ENCODE results near the gene TSC22D3.

The TSC22D3 gene

DNA sequence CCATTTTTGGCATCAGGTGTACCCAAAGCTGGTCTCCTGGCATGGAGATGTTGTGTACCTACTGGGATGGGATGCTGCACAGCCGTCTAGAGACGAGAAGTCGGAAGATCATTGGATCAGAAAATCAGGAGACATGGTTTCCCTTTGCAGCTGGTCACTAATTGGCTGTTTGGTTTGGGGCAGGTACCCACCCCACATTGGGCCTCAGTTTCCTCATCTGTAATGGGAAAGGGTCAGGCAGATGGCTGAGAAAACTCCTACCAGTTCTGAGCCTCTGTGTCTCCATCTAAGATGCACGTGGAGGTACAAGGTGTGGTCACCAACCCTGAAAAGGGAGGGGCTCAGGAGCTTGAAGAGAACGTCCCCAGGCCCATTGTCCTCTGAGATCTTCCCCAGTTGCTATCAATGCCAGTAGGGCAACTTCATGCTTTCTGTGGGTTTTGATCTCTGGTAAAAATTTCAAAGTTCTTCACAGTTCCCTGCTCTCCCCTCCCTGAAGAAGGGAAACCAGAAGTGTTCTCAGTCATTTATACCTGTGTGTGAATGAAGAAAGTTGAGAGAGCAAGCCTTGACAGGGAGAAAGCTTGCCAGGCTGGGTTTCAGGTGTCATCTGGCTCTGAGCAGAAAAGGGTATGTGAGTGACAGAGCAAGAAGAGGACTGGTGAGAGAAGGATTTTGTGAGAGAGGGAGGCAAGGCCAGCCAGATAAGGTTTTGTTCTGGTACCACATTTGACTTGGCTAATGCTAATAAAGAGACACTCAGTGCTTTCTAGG, 15.1 kb downstream of the TSC22D3 start:
- no peak for DNase-seq (ENCODE audit: low read depth)
- TF ChIP-seq, protein P1, sequence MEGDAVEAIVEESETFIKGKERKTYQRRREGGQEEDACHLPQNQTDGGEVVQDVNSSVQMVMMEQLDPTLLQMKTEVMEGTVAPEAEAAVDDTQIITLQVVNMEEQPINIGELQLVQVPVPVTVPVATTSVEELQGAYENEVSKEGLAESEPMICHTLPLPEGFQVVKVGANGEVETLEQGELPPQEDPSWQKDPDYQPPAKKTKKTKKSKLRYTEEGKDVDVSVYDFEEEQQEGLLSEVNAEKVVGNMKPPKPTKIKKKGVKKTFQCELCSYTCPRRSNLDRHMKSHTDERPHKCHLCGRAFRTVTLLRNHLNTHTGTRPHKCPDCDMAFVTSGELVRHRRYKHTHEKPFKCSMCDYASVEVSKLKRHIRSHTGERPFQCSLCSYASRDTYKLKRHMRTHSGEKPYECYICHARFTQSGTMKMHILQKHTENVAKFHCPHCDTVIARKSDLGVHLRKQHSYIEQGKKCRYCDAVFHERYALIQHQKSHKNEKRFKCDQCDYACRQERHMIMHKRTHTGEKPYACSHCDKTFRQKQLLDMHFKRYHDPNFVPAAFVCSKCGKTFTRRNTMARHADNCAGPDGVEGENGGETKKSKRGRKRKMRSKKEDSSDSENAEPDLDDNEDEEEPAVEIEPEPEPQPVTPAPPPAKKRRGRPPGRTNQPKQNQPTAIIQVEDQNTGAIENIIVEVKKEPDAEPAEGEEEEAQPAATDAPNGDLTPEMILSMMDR (conservative IDR thresholded peaks at IDR 0.05; ENCODE audit: control insufficient read depth, insufficient read depth, low read depth, low read length), result no peak
- no peak overlapping the region for H3K4me3 ChIP-seq (ENCODE audit: control insufficient read depth, low read depth, low read length)

DNA sequence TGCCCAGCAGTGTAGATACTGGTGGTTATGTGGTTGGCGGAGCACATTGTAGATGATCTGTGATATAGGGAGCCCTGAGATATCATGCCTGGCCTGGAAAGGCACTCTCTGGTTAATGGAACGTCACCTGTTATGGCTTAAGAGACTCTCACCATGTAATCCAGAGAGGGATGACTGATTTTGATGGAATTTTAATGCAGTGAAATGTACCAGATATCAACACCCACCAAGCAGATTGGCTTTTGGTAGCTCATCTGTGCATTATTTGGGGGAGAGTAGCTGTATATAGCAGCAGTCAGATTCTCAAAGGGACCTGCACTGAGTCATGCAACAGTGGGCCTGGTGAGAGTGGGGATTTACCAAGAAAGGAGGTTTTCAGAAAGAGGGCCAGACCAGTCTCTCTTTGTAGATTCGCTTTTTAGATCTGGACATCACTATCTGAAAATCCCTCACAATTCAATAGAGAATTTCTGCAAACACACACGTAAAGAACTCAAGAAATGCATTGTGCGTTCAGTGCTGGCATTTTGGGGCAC, 17.3 kb downstream of the TSC22D3 start:
- H3K4me3 ChIP-seq (ENCODE audit: control insufficient read depth, low read depth, low read length), result no peak overlapping the region
- no peak for DNase-seq (ENCODE audit: low read depth)
- TF ChIP-seq, protein P1 (conservative IDR thresholded peaks at IDR 0.05; ENCODE audit: control insufficient read depth, insufficient read depth, low read depth, low read length), result no peak

DNA sequence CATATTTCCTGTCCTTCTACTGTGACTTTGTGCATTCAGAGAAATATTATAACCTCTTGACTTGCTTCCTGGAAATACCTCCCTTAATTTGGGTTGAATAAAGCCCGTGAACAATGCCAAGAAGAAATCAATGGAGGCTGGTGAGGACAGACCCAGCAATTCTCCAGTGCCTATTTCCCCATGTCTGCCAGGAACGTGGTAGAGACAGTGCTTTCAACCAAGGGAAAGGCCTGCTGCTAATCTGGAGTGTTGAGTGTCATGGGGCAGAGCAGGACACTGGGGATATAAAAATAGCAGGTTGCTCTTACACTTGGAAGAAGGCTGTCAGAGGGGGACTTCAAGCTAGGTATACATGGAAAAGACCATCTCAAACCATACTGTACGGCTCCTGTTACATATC, 19.9 kb downstream of the TSC22D3 start:
- H3K4me3 ChIP-seq (ENCODE audit: control insufficient read depth, low read depth, low read length), result no peak overlapping the region
- TF ChIP-seq, protein P1 (conservative IDR thresholded peaks at IDR 0.05; ENCODE audit: control insufficient read depth, insufficient read depth, low read depth, low read length), result no peak
- DNase-seq (ENCODE audit: low read depth), result no peak

DNA sequence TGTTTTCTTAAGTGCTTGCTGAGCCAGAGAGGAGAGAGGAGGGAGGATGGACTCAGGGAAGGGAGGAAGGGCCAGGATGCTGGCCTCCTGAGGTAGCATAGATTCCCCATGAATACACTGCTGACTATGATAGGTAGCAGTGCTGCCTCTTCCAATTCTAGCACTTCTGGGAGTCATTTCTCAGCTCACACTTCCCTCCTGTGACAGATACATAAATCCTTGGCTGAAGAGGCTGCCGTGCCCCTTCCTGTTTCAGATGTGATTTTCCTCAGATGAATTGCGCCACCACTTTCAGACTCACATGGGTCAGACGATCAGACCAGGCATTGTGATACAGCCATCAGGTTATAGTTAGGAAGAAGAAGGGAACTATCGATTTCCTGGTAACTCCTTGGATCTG, 22.4 kb downstream of the TSC22D3 start:
- DNase-seq (ENCODE audit: low read depth), result peak; percentile 18
- TF ChIP-seq, protein P1 (conservative IDR thresholded peaks at IDR 0.05; ENCODE audit: control insufficient read depth, insufficient read depth, low read depth, low read length), result no peak

DNA sequence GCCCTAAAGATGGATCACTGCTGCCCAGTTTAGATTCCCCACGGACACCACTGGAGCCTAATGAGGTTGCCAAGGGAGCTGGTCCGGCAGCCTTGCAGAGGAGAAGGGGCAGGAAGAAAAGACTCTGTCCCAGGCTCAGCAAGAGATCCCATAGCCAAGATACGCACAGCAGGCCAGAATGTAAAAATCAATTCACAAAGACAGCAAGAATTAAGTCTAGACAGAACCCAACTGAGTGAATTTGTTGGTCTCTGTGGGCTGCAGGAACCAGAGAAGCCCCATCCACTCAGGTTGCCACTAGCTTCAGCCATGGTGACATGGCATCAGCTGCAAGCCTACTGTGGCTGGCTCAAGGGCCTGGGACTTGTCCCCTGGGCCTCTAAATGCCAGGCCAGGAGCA, 22.9 kb downstream of the TSC22D3 start:
- DNase-seq (ENCODE audit: low read depth), result no peak
- TF ChIP-seq, protein P1 (conservative IDR thresholded peaks at IDR 0.05; ENCODE audit: control insufficient read depth, insufficient read depth, low read depth, low read length), result no peak

More for the DNA sequence above, 22.4 kb downstream of the TSC22D3 start:
- H3K4me3 ChIP-seq (ENCODE audit: control insufficient read depth, low read depth, low read length), result no peak overlapping the region

DNA sequence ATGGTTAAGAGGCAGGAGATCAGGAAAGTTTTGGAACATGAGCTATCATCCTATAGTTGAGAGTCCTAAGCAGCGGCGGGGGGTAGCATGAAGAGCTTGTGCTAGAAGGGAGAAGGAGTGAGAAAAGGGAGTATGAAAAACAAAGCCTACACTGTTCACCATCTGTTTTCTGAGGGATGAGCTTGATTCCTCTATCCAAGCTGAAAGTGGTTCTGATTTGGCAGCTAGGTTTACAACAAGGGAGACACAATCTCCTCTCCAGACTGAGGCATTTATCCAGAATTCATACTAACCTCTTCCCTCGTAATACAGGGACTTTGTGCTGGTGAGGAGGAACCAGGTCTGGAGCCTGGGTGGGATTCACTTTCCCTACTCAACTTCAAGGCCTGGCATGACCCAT, 23.5 kb downstream of the TSC22D3 start:
- DNase-seq (ENCODE audit: low read depth), result no peak
- TF ChIP-seq, protein P1 (conservative IDR thresholded peaks at IDR 0.05; ENCODE audit: control insufficient read depth, insufficient read depth, low read depth, low read length), result no peak
- H3K4me3 ChIP-seq (ENCODE audit: control insufficient read depth, low read depth, low read length), result no peak overlapping the region

More for the DNA sequence above, 22.9 kb downstream of the TSC22D3 start:
- no peak overlapping the region for H3K4me3 ChIP-seq (ENCODE audit: control insufficient read depth, low read depth, low read length)
